GM23338 (cell line): Measurements from ENCODE around the gene WDR31. TPM values are rescaled to one million over a fixed set of nuclear protein-coding genes. Genes with fewer than 3 reads are reported as not detected.
A peak's percentile ranks its signal among the peaks of the same experiment; 100 is the strongest.

Experiments
- ATAC-seq: fragments of 200-7000 bp; cut with Tn5 transposase; 3 replicates; pipeline ENCODE4 v1.9.1; 2020
- DNase-seq: peaks from one replicate; pipeline ENCODE4 v3.0.0-alpha.2; 2015; ENCODE audit warnings: low spot score
- H2AFZ ChIP-seq: fragments of 200-600 bp; sonication (generic); 2 replicates; pipeline ENCODE4 v1.8.0; 2016; ENCODE audit warnings: antibody characterized with exemption, mild to moderate bottlenecking, moderate library complexity
- H3F3A ChIP-seq: fragments of 200-600 bp; sonication (generic); replicated peaks from 2 replicates; pipeline ENCODE4 v1.8.0; 2017; ENCODE audit warnings: antibody characterized with exemption, mixed run types, low read depth
- H3K27ac ChIP-seq: fragments of 200-600 bp; sonication (generic); 2 replicates; pipeline ENCODE4 v1.6.1; 2016; ENCODE audit warnings: low read depth
- H3K27me3 ChIP-seq: fragments of 200-600 bp; sonication (generic); 2 replicates; pipeline ENCODE4 v1.8.0; 2016; ENCODE audit warnings: mild to moderate bottlenecking, mixed run types, moderate library complexity; ENCODE audit not compliant: insufficient read depth
- H3K36me3 ChIP-seq: fragments of 200-600 bp; sonication (generic); 2 replicates; pipeline ENCODE4 v1.8.0; 2016; ENCODE audit warnings: mild to moderate bottlenecking; ENCODE audit not compliant: insufficient read depth
- H3K4me1 ChIP-seq: fragments of 200-600 bp; sonication (generic); 2 replicates; pipeline ENCODE4 v1.8.0; 2016; ENCODE audit warnings: mild to moderate bottlenecking, moderate library complexity; ENCODE audit not compliant: insufficient read depth
- H3K4me2 ChIP-seq: fragments of 200-600 bp; sonication (generic); 2 replicates; pipeline ENCODE4 v1.7.1; 2017; ENCODE audit warnings: mixed run types
- H3K4me3 ChIP-seq: fragments of 200-600 bp; sonication (generic); 2 replicates; pipeline ENCODE4 v1.6.1; 2016; ENCODE audit warnings: mixed run types
- H3K79me2 ChIP-seq: fragments of 200-600 bp; sonication (generic); replicated peaks from 2 replicates; pipeline ENCODE4 v1.8.0; 2017; ENCODE audit warnings: mild to moderate bottlenecking; ENCODE audit not compliant: insufficient read depth
- H3K9me2 ChIP-seq: fragments of 200-600 bp; sonication (generic); 2 replicates; pipeline ENCODE4 v1.8.0; 2017; ENCODE audit not compliant: insufficient read depth
- H4K20me1 ChIP-seq: fragments of 200-600 bp; sonication (generic); replicated peaks from 2 replicates; pipeline ENCODE4 v1.8.0; 2017; ENCODE audit warnings: mild to moderate bottlenecking; ENCODE audit not compliant: insufficient read depth
- H3K27ac Mint-ChIP-seq: 2 replicates; pipeline ENCODE4 v1.8.0; 2020; ENCODE audit warnings: inconsistent platforms, mild to moderate bottlenecking, moderate library complexity, mixed read lengths
- H3K27me3 Mint-ChIP-seq: 3 replicates; pipeline ENCODE4 v1.8.0; 2022; ENCODE audit warnings: low read depth, mild to moderate bottlenecking, moderate library complexity, mixed read lengths, inconsistent platforms; ENCODE audit not compliant: insufficient read depth, poor library complexity
- H3K36me3 Mint-ChIP-seq: 3 replicates; pipeline ENCODE4 v1.8.0; 2021; ENCODE audit warnings: low read depth, mild to moderate bottlenecking, inconsistent platforms, moderate library complexity, mixed read lengths
- H3K4me1 Mint-ChIP-seq: 3 replicates; pipeline ENCODE4 v1.8.0; 2020; ENCODE audit warnings: mild to moderate bottlenecking, inconsistent platforms, mixed read lengths
- H3K4me3 Mint-ChIP-seq: 3 replicates; pipeline ENCODE4 v1.8.0; 2021; ENCODE audit warnings: moderate library complexity, mild to moderate bottlenecking, inconsistent platforms, mixed read lengths
- H3K9me3 Mint-ChIP-seq: 3 replicates; pipeline ENCODE4 v1.8.0; 2020; ENCODE audit warnings: moderate library complexity, mild to moderate bottlenecking, inconsistent platforms, mixed read lengths
- CREB1 ChIP-seq: fragments of 250-450 bp; sonication (Bioruptor Pico); IDR thresholded peaks from 2 replicates; pipeline ENCODE4 v1.5.0; 2020; ENCODE audit warnings: low read depth, mild to moderate bottlenecking, moderate library complexity
- EZH2 ChIP-seq: fragments of 200-600 bp; sonication (generic); IDR thresholded peaks from one replicate; pipeline ENCODE4 v1.8.0; 2017; ENCODE audit warnings: antibody characterized with exemption, mild to moderate bottlenecking, low read depth; ENCODE audit not compliant: unreplicated experiment
- EZH2phosphoT487 ChIP-seq: fragments of 200-600 bp; sonication (generic); IDR thresholded peaks from one replicate; pipeline ENCODE4 v1.8.1; 2018; ENCODE audit warnings: antibody characterized with exemption; ENCODE audit not compliant: unreplicated experiment
- POLR2AphosphoS5 ChIP-seq: IDR thresholded peaks from 2 replicates; pipeline ENCODE4 v1.6.1; 2016; ENCODE audit warnings: antibody characterized with exemption, low read depth
- STAT1 ChIP-seq: IDR thresholded peaks from one replicate; pipeline ENCODE4 v1.6.1; 2016; ENCODE audit warnings: antibody characterized with exemption; ENCODE audit not compliant: unreplicated experiment
- ZNF114 ChIP-seq: fragments of 250-450 bp; sonication (Bioruptor Pico); IDR thresholded peaks from 2 replicates; pipeline ENCODE4 v1.5.0; 2020; ENCODE audit warnings: mild to moderate bottlenecking, moderate library complexity
- ZNF331 ChIP-seq: fragments of 250-450 bp; sonication (Bioruptor Pico); IDR thresholded peaks from 2 replicates; pipeline ENCODE4 v1.5.0; 2020; ENCODE audit warnings: low read depth, mild to moderate bottlenecking, moderate library complexity
- polyA plus RNA-seq: library from polyadenylated mRNA; unstranded; fragments of >200 nt; fragmentation: Nextera tagmentation; extraction: Ambion mirVana; gene quantifications from 2 replicates; pipeline ENCODE4 v1.2.1, GENCODE V29; 2016
- total RNA-seq: library from RNA; depleted of rRNA; stranded (reverse); fragments of >200 nt; shearing (Covaris generic); gene quantifications from 2 replicates; pipeline ENCODE4 v1.2.3, GENCODE V29; 2014
- TF ChIP-seq, protein P1 (sequence below), 2 experiments: fragments of 200-600 bp in 1 of 2; sonication (generic) in 1 of 2; conservative IDR thresholded peaks; 2 replicates each; pipeline versions ENCODE4 v1.5.1 to v1.6.1; 2016 to 2017; ENCODE audit warnings: antibody characterized with exemption in 2 of 2, low read depth in 2 of 2, mild to moderate bottlenecking in 2 of 2, moderate library complexity in 1 of 2
- TF ChIP-seq, protein P2 (sequence below): IDR thresholded peaks from one replicate; pipeline ENCODE4 v1.6.1; 2018; ENCODE audit warnings: antibody characterized with exemption; ENCODE audit not compliant: unreplicated experiment
- TF ChIP-seq, protein P3 (sequence below): IDR thresholded peaks from 2 replicates; pipeline ENCODE4 v1.6.1; 2016; ENCODE audit warnings: antibody characterized with exemption

WDR31 gene
- total and polyA plus RNA-seq, 2 experiments from 2014 or later: 0.13 to 0.63 TPM

DNA sequence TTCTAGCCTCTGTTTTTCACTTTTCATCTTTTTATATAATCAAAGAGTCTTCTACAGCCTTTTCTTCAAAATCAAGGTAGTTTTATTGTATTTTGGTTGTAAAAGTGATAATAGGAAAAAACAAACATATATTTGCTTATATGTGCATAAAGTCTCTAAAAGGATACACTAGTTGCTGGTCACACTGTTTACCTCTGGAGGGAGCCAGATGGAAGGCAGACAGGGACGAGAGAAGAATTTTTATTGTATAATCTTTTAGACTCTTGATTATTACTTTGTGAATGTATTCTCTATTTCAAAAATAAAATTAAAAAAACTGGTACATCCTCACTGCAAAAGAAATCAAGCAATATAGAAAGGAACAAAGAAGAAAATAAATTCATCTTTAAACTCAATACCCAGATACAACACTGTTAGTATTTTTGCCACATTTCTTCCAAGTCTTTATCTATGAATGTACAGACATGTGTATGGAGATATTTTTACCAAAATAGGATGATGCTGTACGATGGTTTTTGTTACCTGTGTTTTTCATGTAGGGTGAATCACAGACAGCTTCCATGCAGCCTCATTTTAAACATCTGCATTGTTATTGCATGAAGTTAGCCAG, 30.8 kb downstream of the WDR31 start (continued):
- TF ChIP-seq, protein P1, sequence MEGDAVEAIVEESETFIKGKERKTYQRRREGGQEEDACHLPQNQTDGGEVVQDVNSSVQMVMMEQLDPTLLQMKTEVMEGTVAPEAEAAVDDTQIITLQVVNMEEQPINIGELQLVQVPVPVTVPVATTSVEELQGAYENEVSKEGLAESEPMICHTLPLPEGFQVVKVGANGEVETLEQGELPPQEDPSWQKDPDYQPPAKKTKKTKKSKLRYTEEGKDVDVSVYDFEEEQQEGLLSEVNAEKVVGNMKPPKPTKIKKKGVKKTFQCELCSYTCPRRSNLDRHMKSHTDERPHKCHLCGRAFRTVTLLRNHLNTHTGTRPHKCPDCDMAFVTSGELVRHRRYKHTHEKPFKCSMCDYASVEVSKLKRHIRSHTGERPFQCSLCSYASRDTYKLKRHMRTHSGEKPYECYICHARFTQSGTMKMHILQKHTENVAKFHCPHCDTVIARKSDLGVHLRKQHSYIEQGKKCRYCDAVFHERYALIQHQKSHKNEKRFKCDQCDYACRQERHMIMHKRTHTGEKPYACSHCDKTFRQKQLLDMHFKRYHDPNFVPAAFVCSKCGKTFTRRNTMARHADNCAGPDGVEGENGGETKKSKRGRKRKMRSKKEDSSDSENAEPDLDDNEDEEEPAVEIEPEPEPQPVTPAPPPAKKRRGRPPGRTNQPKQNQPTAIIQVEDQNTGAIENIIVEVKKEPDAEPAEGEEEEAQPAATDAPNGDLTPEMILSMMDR (conservative IDR thresholded peaks at IDR 0.05; ENCODE audit: low read depth in 2 of 2): peak; percentile 76 to 92

DNA sequence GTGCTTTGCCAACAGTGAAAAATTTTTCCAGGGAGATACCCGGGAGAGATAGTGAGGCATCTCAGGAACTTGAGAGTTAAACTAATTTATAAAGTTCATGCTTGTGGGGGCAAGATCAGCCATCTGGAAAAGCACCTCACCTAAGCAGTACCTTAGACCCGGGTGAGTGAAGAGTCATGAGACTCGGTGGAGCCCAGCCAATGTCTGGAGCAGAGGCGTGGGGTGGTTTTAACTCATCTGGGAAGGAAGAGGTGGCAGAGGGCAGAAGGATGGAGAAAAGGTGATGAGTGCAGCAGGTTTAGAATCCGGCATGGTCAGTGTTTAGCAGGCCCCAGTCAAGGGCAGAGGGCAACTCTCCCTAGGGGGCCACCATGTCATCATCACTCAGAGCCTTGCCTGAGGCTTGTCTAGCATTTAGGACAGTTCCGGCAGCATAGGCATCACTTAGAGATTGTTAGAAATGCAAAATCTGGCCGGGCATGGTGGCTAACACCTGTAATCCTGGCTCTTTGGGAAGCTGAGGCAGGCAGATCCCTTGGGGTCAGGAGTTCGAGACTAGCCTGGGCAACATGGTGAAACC, 32.6 kb downstream of the WDR31 start:
- Histone ChIP-seq H3K36me3 (no peaks in the 10 kb centered on the region), H2AFZ (no peak overlapping the region), H3K4me1 (no peaks in the 10 kb centered on the region), H3K4me3 (no peak overlapping the region), H3K4me2 (no peak overlapping the region), H3K79me2 (no peaks in the 10 kb centered on the region), H4K20me1 (peaks cover 4% of the 10 kb centered on the region; the same call in 1 of the 2 replicates), H3K27me3 (no peaks in the 10 kb centered on the region), H3K27ac (no peak overlapping the region), H3F3A (no peaks in the 10 kb centered on the region), H3K9me2 (no peaks in the 10 kb centered on the region)
- no peaks in the 10 kb centered on the region for H3K36me3 Mint-ChIP-seq
- ATAC-seq (no peak), DNase-seq (no peak)
- H3K9me3 Mint-ChIP-seq: no peaks in the 10 kb centered on the region
- peaks cover 5% of the 10 kb centered on the region; the same call in 1 of the 3 replicates for H3K4me1 Mint-ChIP-seq
- no peak overlapping the region for H3K27ac Mint-ChIP-seq
- no peak overlapping the region for H3K4me3 Mint-ChIP-seq
- H3K27me3 Mint-ChIP-seq: peaks cover 3% of the 10 kb centered on the region
- TF ChIP-seq ZNF114 (CRISPR knock-in tag) (no peak), ZNF331 (CRISPR knock-in tag) (no peak), EZH2phosphoT487 (no peak), EZH2 (no peak), STAT1 (no peak), POLR2AphosphoS5 (no peak), CREB1 (CRISPR knock-in tag) (no peak)
- TF ChIP-seq, protein P2, sequence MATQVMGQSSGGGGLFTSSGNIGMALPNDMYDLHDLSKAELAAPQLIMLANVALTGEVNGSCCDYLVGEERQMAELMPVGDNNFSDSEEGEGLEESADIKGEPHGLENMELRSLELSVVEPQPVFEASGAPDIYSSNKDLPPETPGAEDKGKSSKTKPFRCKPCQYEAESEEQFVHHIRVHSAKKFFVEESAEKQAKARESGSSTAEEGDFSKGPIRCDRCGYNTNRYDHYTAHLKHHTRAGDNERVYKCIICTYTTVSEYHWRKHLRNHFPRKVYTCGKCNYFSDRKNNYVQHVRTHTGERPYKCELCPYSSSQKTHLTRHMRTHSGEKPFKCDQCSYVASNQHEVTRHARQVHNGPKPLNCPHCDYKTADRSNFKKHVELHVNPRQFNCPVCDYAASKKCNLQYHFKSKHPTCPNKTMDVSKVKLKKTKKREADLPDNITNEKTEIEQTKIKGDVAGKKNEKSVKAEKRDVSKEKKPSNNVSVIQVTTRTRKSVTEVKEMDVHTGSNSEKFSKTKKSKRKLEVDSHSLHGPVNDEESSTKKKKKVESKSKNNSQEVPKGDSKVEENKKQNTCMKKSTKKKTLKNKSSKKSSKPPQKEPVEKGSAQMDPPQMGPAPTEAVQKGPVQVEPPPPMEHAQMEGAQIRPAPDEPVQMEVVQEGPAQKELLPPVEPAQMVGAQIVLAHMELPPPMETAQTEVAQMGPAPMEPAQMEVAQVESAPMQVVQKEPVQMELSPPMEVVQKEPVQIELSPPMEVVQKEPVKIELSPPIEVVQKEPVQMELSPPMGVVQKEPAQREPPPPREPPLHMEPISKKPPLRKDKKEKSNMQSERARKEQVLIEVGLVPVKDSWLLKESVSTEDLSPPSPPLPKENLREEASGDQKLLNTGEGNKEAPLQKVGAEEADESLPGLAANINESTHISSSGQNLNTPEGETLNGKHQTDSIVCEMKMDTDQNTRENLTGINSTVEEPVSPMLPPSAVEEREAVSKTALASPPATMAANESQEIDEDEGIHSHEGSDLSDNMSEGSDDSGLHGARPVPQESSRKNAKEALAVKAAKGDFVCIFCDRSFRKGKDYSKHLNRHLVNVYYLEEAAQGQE: no peak
- TF ChIP-seq, protein P1 (conservative IDR thresholded peaks at IDR 0.05; ENCODE audit: low read depth in 2 of 2): no peak
- TF ChIP-seq, protein P3, sequence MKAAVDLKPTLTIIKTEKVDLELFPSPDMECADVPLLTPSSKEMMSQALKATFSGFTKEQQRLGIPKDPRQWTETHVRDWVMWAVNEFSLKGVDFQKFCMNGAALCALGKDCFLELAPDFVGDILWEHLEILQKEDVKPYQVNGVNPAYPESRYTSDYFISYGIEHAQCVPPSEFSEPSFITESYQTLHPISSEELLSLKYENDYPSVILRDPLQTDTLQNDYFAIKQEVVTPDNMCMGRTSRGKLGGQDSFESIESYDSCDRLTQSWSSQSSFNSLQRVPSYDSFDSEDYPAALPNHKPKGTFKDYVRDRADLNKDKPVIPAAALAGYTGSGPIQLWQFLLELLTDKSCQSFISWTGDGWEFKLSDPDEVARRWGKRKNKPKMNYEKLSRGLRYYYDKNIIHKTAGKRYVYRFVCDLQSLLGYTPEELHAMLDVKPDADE: no peak
